H9 (cell line): ENCODE data around the gene NUDT22. TPM values are rescaled to one million over a fixed set of nuclear protein-coding genes. Genes with fewer than 3 reads are reported as not detected.
A peak's percentile ranks its signal among the peaks of the same experiment; 100 is the strongest.

Experiments
- DNase-seq: peaks from one replicate; pipeline ENCODE4 v3.0.0-alpha.2; 2017
- H2AFZ ChIP-seq: one replicate; pipeline ENCODE4 v1.6.1; 2013; ENCODE audit warnings: mild to moderate bottlenecking, low read length, control low read depth, moderate library complexity
- H2AK5ac ChIP-seq: 2 replicates; pipeline ENCODE4 v1.6.1; 2013; ENCODE audit warnings: low read length, control low read depth, mixed read lengths; ENCODE audit not compliant: insufficient read length
- H2BK120ac ChIP-seq: one replicate; pipeline ENCODE4 v1.6.1; 2013; ENCODE audit warnings: low read depth, mild to moderate bottlenecking, low read length, control low read depth, inconsistent platforms; ENCODE audit not compliant: poor library complexity, severe bottlenecking
- H2BK12ac ChIP-seq: 2 replicates; pipeline ENCODE4 v1.6.1; 2013; ENCODE audit warnings: low read length, control low read depth, mixed read lengths, low read depth; ENCODE audit not compliant: insufficient read length
- H2BK15ac ChIP-seq: 2 replicates; pipeline ENCODE4 v1.6.1; 2013; ENCODE audit warnings: low read depth, low read length, control low read depth
- H2BK20ac ChIP-seq: one replicate; pipeline ENCODE4 v1.6.1; 2013; ENCODE audit warnings: low read depth, mild to moderate bottlenecking, low read length, control low read depth, inconsistent platforms; ENCODE audit not compliant: poor library complexity, severe bottlenecking
- H2BK5ac ChIP-seq: 2 replicates; pipeline ENCODE4 v1.6.1; 2013; ENCODE audit warnings: low read length, control low read depth, mixed read lengths; ENCODE audit not compliant: insufficient read length
- H3K14ac ChIP-seq: 2 replicates; pipeline ENCODE4 v1.6.1; 2013; ENCODE audit warnings: low read length, control low read depth; ENCODE audit not compliant: insufficient read depth
- H3K18ac ChIP-seq: 2 replicates; pipeline ENCODE4 v1.6.1; 2013; ENCODE audit warnings: low read depth, mild to moderate bottlenecking, mixed read lengths, low read length, control low read depth; ENCODE audit not compliant: insufficient read length
- H3K23ac ChIP-seq: 2 replicates; pipeline ENCODE4 v1.6.1; 2013; ENCODE audit warnings: low read length, control low read depth, mixed read lengths, low read depth; ENCODE audit not compliant: insufficient read length
- H3K23me2 ChIP-seq: 2 replicates; pipeline ENCODE4 v1.6.1; 2013; ENCODE audit warnings: low read depth, mild to moderate bottlenecking, mixed read lengths, low read length, control low read depth; ENCODE audit not compliant: insufficient read length, poor library complexity, severe bottlenecking
- H3K27ac ChIP-seq: 2 replicates; pipeline ENCODE4 v1.5.1; 2013; ENCODE audit warnings: low read length, control low read depth, mixed read lengths, low read depth; ENCODE audit not compliant: insufficient read length
- H3K27me3 ChIP-seq: 2 replicates; pipeline ENCODE4 v1.6.1; 2013; ENCODE audit warnings: low read length, control low read depth, inconsistent platforms; ENCODE audit not compliant: insufficient read depth
- H3K4ac ChIP-seq: 2 replicates; pipeline ENCODE4 v1.6.1; 2013; ENCODE audit warnings: low read depth, mild to moderate bottlenecking, control low read depth, inconsistent platforms, low read length, moderate library complexity
- H3K4me1 ChIP-seq: 2 replicates; pipeline ENCODE4 v1.6.1; 2013; ENCODE audit warnings: low read length, control low read depth, inconsistent platforms; ENCODE audit not compliant: insufficient read depth
- H3K4me2 ChIP-seq: 2 replicates; pipeline ENCODE4 v1.6.1; 2013; ENCODE audit warnings: low read length, control low read depth, mixed read lengths; ENCODE audit not compliant: insufficient read length, insufficient read depth
- H3K56ac ChIP-seq: 2 replicates; pipeline ENCODE4 v1.6.1; 2013; ENCODE audit warnings: low read depth, mild to moderate bottlenecking, mixed read lengths, low read length, control low read depth; ENCODE audit not compliant: insufficient read length
- H3K79me1 ChIP-seq: 2 replicates; pipeline ENCODE4 v1.6.1; 2013; ENCODE audit warnings: low read depth, mild to moderate bottlenecking, moderate library complexity, low read length, control low read depth, inconsistent platforms; ENCODE audit not compliant: insufficient read depth, poor library complexity, severe bottlenecking
- H3K79me2 ChIP-seq: 2 replicates; pipeline ENCODE4 v1.6.1; 2013; ENCODE audit warnings: low read length, control low read depth, inconsistent platforms; ENCODE audit not compliant: insufficient read depth
- H3K9ac ChIP-seq: 2 replicates; pipeline ENCODE4 v1.6.1; 2013; ENCODE audit warnings: low read length, control low read depth, mixed read lengths; ENCODE audit not compliant: insufficient read length; ENCODE audit errors: extremely low read depth
- H3K9me3 ChIP-seq: one replicate; pipeline ENCODE4 v1.6.1; 2013; ENCODE audit warnings: low read depth, low read length, inconsistent platforms; ENCODE audit not compliant: control insufficient read depth
- H3T11ph ChIP-seq: one replicate; pipeline ENCODE4 v1.6.1; 2013; ENCODE audit warnings: mild to moderate bottlenecking, low read length, control low read depth, inconsistent platforms
- H4K20me1 ChIP-seq: one replicate; pipeline ENCODE4 v1.6.1; 2013; ENCODE audit not compliant: control insufficient read depth, insufficient read length, insufficient read depth
- H4K5ac ChIP-seq: 2 replicates; pipeline ENCODE4 v1.6.1; 2013; ENCODE audit warnings: low read depth, mild to moderate bottlenecking, mixed read lengths, low read length, control low read depth; ENCODE audit not compliant: insufficient read length
- H4K8ac ChIP-seq: replicated peaks from 2 replicates; pipeline ENCODE4 v1.6.1; 2013; ENCODE audit warnings: low read length, control low read depth, mixed read lengths, low read depth; ENCODE audit not compliant: insufficient read length
- H4K91ac ChIP-seq: 2 replicates; pipeline ENCODE4 v1.6.1; 2013; ENCODE audit warnings: low read depth, mild to moderate bottlenecking, moderate library complexity, mixed read lengths, low read length, control low read depth; ENCODE audit not compliant: insufficient read length
- H3K27ac Mint-ChIP-seq, 3 experiments: 2 replicates in 2 of 3; 3 replicates in 1 of 3; pipeline ENCODE4 v1.8.0; 2020 to 2021; ENCODE audit warnings: mixed read lengths in 3 of 3, mild to moderate bottlenecking in 1 of 3, moderate library complexity in 1 of 3
- H3K27me3 Mint-ChIP-seq: 2 replicates; pipeline ENCODE4 v1.8.0; 2021; ENCODE audit warnings: low read depth, mild to moderate bottlenecking, moderate library complexity, mixed read lengths
- H3K36me3 Mint-ChIP-seq, 3 experiments: 2 replicates in 2 of 3; 3 replicates in 1 of 3; pipeline ENCODE4 v1.8.0; 2020 to 2021; ENCODE audit warnings: low read depth in 3 of 3, mixed read lengths in 3 of 3; ENCODE audit not compliant: insufficient read depth in 1 of 3
- H3K4me1 Mint-ChIP-seq, 2 experiments: 2 replicates each; pipeline ENCODE4 v1.8.0; 2020; ENCODE audit warnings: mixed read lengths in 2 of 2
- H3K4me3 Mint-ChIP-seq, 2 experiments: 2 replicates in 1 of 2; 3 replicates in 1 of 2; pipeline ENCODE4 v1.8.0; 2020 to 2021; ENCODE audit warnings: mild to moderate bottlenecking in 2 of 2, mixed read lengths in 2 of 2, moderate library complexity in 1 of 2
- H3K9me3 Mint-ChIP-seq, 2 experiments: 2 replicates in 1 of 2; 3 replicates in 1 of 2; pipeline ENCODE4 v1.8.0; 2020; ENCODE audit warnings: mild to moderate bottlenecking in 2 of 2, mixed read lengths in 2 of 2, moderate library complexity in 1 of 2
- CTCF ChIP-seq: fragments of 200-600 bp; sonication (generic); conservative IDR thresholded peaks from 3 replicates; pipeline ENCODE4 v1.8.0; 2021; ENCODE audit warnings: antibody characterized with exemption, mild to moderate bottlenecking
- WGBS: extraction: QIAGEN DNeasy Blood & Tissue Kit; methylation state at CpG from one replicate; pipeline ENCODE4 v1.1.7; 2013; ENCODE audit warnings: missing lambda C conversion rate, low lambda C conversion rate, mixed read lengths; ENCODE audit not compliant: insufficient read length; ENCODE audit errors: extremely low coverage; 5-methylcytosine and 5-hydroxymethylcytosine counted together
- total RNA-seq: library from RNA; stranded (reverse); gene quantifications from 2 replicates; pipeline ENCODE4 v1.2.1, GENCODE V29; 2021

NUDT22 gene
- total RNA-seq, 1 experiment from 2014 or later, result 39.6 TPM

DNA sequence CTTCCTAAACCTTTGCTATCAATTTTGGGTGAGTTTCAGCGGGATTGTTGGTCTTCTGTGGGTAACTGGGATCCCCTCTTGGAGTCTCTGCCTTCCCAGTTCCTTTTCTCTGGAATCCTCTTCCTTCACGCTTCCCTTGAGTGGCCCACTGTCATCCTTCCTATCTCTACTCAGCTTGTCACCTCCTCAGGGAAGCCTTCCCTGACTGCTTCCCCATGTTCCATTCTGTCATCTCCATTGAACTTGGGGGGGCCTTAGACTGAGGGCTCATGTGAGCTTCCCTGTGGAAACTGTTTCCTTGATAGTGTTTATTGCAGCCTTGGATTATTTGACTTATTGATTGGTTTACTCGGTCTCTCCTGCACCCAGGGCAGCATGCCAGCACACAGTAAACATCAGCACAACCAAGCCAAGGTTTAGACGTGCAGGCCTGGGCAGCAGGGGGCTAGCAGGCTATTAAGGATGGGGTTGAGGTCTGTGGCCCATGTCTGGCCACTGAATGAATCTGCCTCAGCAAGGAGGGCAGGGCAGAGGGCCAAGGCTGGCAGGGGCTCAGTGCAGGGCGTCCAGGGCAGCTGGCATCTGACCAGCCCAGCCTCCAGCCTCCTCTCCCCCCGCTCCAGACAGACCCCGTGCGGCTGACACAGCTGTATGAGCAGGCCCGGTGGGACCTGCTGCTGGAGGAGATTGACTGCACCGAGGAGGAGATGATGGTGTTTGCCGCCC lies 7.3 kb upstream of the NUDT22 start:
- Histone ChIP-seq H3K9me3 (no peaks in the 10 kb centered on the region), H2BK120ac (no peak overlapping the region), H4K91ac (peak overlapping the region; percentile 32), H4K20me1 (no peaks in the 10 kb centered on the region), H3K23me2 (no peaks in the 10 kb centered on the region), H2BK12ac (no peak overlapping the region), H3K9ac (no peak overlapping the region), H2BK20ac (no peak overlapping the region), H3K79me2 (no peaks in the 10 kb centered on the region), H3K79me1 (no peaks in the 10 kb centered on the region), H3K4me2 (no peak overlapping the region), H3K4ac (no peak overlapping the region), H4K8ac (no peak overlapping the region), H3T11ph (no peak overlapping the region), H2AK5ac (no peak overlapping the region), H2BK15ac (no peak overlapping the region), H3K56ac (no peak overlapping the region), H2BK5ac (no peak overlapping the region), H4K5ac (no peak overlapping the region), H3K18ac (no peak overlapping the region), H3K27ac (no peak overlapping the region), H3K27me3 (no peaks in the 10 kb centered on the region), H3K14ac (no peak overlapping the region), H3K4me1 (no peaks in the 10 kb centered on the region), H2AFZ (no peak overlapping the region), H3K23ac (no peak overlapping the region)
- Mint-ChIP-seq H3K27me3 (no peaks in the 10 kb centered on the region; the same call in 1 of the 2 replicates), H3K4me1 (peaks cover 3 to 4% of the 10 kb centered on the region in 2 experiments; a peak in 2 of 4 replicates), H3K36me3 (peaks cover 3 to 52% (median 22%) of the 10 kb centered on the region in 3 experiments), H3K4me3 (no peak overlapping the region), H3K27ac (peak overlapping the region in 2 of 3 experiments; percentile 13 to 25; a peak in 2 of 7 replicates), H3K9me3 (no peaks in the 10 kb centered on the region)
- TF ChIP-seq CTCF, result no peak
- DNase-seq, result no peak
- no CpG with 5 or more reads among the region's 11 CpGs for WGBS
